Subcutaneous abdominal adipose tissue (tissue), 5 donors: ENCODE results near the gene HSP90AA1.
A peak's percentile ranks its signal among the peaks of the same experiment; 100 is the strongest.
"Not testable (repeated sequence)": the region's sequence is repeated elsewhere in the genome, so short reads cannot be mapped to it uniquely, and the experiment has no call there.

ENCODE experiments used
- H3K27ac ChIP-seq: one replicate; pipeline ENCODE4 v1.7.0; 2013; ENCODE audit warnings: low read depth, mild to moderate bottlenecking, inconsistent platforms, low read length, moderate library complexity
- H3K27me3 ChIP-seq, 5 donors: one replicate each; pipeline ENCODE4 v1.7.0; 2013; ENCODE audit warnings: low read length in 5 of 5, inconsistent platforms in 1 of 5; ENCODE audit not compliant: control insufficient read depth in 5 of 5, insufficient read depth in 4 of 5
- H3K36me3 ChIP-seq, 5 donors: one replicate each; pipeline ENCODE4 v1.7.0; 2013; ENCODE audit warnings: low read length in 5 of 5; ENCODE audit not compliant: control insufficient read depth in 5 of 5, insufficient read depth in 5 of 5
- H3K4me1 ChIP-seq, 5 donors: one replicate each; pipeline ENCODE4 v1.7.0; 2013; ENCODE audit warnings: low read length in 5 of 5, mild to moderate bottlenecking in 3 of 5, moderate library complexity in 1 of 5; ENCODE audit not compliant: control insufficient read depth in 5 of 5, insufficient read depth in 5 of 5
- H3K4me3 ChIP-seq, 5 donors: one replicate each; pipeline ENCODE4 v1.7.0; 2013; ENCODE audit warnings: low read length in 5 of 5, low read depth in 1 of 5
- H3K9ac ChIP-seq, 5 donors: one replicate each; pipeline ENCODE4 v1.7.0; 2013; ENCODE audit warnings: low read length in 5 of 5, mild to moderate bottlenecking in 4 of 5, moderate library complexity in 3 of 5
- H3K9me3 ChIP-seq, 5 donors: one replicate each; pipeline ENCODE4 v1.7.0; 2013; ENCODE audit warnings: low read length in 5 of 5; ENCODE audit not compliant: control insufficient read depth in 5 of 5
- donor health status: healthy.
- donor health status: healthy.
- donor health status: healthy.
- donor health status: healthy.
- donor health status: healthy.

Gene HSP90AA1

DNA sequence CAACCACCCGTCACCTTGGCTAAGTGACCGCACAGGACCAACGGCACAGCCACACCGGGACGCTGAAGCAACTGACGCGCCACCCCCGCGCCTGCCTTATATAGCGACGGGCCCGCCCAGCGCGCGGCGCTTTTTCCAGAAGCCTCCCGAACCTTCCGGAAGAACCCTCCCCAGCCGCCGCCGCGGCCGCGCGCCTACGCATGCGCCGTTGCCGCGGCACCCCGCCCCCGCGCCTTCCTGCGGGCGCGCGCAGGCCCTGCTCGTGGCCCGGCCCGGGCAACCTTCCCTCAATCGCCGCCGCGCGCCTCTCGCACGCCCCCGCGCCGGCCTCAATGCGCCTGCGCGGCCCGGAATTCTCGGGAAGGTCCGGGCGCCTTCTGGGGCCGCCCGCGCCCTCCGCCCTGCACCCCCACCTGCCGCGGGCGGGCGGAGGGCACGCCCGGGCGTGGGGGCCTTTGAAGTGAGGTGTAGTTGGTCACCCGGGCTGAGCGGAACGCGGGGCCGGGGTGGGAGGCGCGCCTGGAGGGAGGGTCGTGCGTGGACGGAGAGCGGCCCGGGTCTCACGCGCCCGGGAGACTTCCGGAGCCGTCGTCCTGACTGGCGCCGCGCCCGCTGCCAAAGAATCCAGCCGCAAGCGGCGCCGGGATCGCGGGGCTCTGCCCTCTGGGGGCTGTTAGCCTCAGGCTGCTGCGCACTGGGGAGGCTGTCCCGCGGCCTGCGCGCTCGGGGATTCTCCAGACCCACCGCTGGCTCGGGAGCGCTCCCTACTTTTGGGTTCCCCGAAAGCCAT, at the start of gene HSP90AA1:
Gene HSP90AA1, minus strand, starts transcription at position 73 of the 790 bp plus-strand sequence. CDS start 666 bp downstream, outside the sequence.
- H3K4me1 ChIP-seq: peaks cover 5 to 50% (median 46%) of the 10 kb centered on the region in 5 donors
- H3K36me3 ChIP-seq: peaks cover 21 to 38% (median 33%) of the 10 kb centered on the region in 5 donors
- H3K27ac ChIP-seq: peak within 1 kb of the TSS; percentile 99
- no peaks in the 10 kb centered on the region for H3K27me3 ChIP-seq
- H3K4me3 ChIP-seq: peak within 1 kb of the TSS; percentile 76 to 88 (median 82)
- peak within 1 kb of the TSS; percentile 82 to 95 (median 94) for H3K9ac ChIP-seq
- H3K9me3 ChIP-seq: no peaks in the 10 kb centered on the region

DNA sequence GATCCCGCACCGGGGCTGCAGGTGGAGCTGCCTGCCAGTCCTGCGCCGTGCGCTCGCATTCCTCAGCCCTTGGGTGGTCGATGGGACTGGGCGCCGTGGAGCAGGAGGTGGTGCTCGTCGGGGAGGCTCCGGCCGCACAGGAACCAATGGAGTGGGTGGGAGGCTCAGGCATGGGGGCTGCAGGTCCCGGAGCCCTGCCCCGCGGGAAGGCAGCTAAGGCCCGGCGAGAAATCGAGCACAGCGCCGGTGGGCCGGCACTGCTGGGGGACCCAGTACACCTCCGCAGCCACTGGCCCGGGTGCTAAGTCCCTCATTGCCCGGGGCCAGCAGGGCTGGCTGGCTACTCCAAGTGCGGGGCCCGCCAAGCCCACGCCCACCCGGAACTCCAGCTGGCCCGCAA, 48.6 kb upstream of the HSP90AA1 start:
- H3K4me1 ChIP-seq: peaks cover 0 to 13% (median 11%) of the 10 kb centered on the region in 5 donors
- H3K27ac ChIP-seq, H3K36me3 ChIP-seq, H3K4me3 ChIP-seq, H3K27me3 ChIP-seq, H3K9ac ChIP-seq, H3K9me3 ChIP-seq: not testable (repeated sequence)

DNA sequence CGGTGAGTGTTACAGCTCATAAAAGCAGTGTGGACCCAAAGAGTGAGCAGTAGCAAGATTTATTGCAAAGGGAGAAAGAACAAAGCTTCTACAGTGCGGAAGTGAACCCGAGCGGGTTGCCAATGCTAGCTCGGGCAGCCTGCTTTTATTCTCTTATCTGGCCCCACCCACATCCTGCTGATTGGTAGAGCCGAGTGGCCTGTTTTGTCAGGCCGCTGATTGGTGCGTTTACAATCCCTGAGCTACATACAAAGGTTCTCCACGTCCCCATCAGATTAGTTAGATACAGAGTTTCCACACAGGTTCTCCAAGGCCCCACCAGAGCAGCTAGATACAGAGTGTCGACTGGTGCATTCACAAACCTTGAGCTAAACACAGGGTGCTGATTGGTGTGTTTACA, 47.9 kb upstream of the HSP90AA1 start:
- H3K36me3 ChIP-seq, H3K27ac ChIP-seq, H3K4me3 ChIP-seq, H3K9ac ChIP-seq, H3K9me3 ChIP-seq, H3K27me3 ChIP-seq: not testable (repeated sequence)
- H3K4me1 ChIP-seq: peaks cover 0 to 11% (median 10%) of the 10 kb centered on the region in 5 donors

DNA sequence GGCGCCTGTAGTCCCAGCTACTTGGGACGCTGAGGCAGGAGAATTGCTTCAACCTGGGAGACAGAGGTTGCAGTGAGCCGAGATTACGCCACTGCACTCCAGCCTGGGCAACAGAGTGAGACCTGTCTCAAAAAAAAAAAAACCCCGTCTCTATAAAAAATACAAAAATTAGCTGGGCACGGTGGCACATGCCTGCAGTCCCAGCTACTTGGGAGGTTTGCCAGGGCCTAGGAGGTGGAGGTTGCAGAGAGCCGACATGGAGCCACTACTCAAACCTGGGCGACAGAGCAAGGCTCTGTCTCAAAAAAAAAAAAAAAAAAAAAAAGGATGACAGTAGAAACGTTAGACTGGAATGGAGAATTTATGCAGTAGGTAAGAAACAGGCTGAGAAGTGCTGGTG, 47.2 kb upstream of the HSP90AA1 start:
- not testable (repeated sequence) for H3K4me3 ChIP-seq, H3K27ac ChIP-seq, H3K4me1 ChIP-seq, H3K9me3 ChIP-seq, H3K27me3 ChIP-seq, H3K9ac ChIP-seq, H3K36me3 ChIP-seq

DNA sequence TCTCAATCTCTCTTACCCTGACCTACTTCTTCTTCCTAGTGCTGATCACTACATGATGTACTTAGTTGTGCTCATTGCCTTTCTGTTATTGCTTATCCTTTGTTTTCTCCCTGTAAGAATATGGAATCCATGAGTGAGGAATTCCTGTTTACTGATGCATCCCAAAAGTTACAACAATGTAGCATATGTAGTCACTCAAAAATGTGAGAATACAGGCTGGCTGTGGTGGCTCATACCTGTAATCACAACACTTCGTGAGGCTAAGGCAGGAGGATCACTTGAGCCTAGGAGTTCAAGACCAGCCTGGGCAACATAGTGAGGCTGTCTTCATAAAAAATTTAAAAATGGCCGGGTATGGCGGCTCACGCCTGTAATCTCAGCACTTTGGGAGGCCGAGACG, 44.9 kb upstream of the HSP90AA1 start:
- Histone ChIP-seq H3K36me3 (peaks cover 0 to 5% (median 4%) of the 10 kb centered on the region in 5 donors), H3K9me3 (no peaks in the 10 kb centered on the region), H3K9ac (no peak overlapping the region), H3K4me1 (no peaks in the 10 kb centered on the region), H3K27me3 (no peaks in the 10 kb centered on the region), H3K27ac (no peak overlapping the region), H3K4me3 (no peak overlapping the region)

DNA sequence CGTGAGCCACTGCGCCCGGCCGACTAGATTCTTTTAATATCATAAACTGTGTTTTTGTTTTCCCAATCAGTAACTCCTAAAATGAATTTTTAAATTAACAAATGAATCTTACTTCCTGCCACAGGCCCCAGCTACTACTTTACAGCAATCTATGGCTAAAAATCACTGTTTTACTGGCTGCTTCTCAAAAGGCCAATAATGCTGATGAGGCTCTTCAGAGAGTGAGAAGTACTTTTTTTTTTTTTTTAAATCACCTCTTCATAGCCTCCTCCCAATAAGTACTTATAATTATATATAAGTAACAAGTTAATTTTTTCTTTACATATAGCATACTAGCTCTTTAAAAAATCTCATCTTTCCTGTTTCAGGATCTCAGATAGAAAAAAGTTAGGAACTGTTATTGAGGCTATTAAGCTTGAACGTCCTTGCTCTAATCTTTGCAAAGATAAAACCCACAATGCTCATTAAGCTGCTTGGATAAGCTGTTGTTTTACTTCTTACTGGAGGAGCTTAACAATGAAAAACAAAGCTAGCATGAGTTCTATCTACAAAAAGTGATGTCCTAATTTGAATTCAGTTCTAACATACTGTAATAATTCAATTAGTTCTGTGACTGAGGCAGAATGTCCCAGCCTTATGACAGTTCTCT, 40.1 kb upstream of the HSP90AA1 start:
- no peak overlapping the region for H3K27ac ChIP-seq
- H3K36me3 ChIP-seq: peaks cover 0 to 4% (median 3%) of the 10 kb centered on the region in 5 donors
- H3K9ac ChIP-seq: no peak overlapping the region
- H3K9me3 ChIP-seq: no peaks in the 10 kb centered on the region
- H3K4me1 ChIP-seq: peaks cover 0 to 1% (median 0%) of the 10 kb centered on the region in 5 donors
- no peaks in the 10 kb centered on the region for H3K27me3 ChIP-seq
- H3K4me3 ChIP-seq: no peak overlapping the region

DNA sequence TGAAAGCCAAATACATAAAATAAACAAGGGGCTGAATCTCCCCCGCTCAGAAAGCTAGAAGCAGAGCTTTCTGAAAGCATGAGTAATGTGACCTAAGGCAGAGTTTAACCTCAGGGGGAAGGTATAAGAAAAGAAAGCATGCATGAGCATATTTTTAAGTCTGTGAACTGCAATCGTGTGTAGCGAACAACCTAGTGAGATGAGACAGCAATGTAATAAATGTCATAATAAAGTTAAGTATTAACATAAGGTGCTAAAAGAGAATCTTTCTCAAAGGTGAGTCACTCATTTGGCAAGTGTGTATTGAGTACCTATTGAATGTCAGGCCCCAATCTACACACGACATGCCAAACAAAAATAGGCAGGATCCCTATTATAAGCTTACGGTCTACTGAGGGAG, 38.7 kb upstream of the HSP90AA1 start:
- H3K27me3 ChIP-seq: no peaks in the 10 kb centered on the region
- no peaks in the 10 kb centered on the region for H3K9me3 ChIP-seq
- no peak overlapping the region for H3K27ac ChIP-seq
- H3K36me3 ChIP-seq: peaks cover 0 to 3% (median 0%) of the 10 kb centered on the region in 5 donors
- peaks cover 0 to 1% (median 0%) of the 10 kb centered on the region in 5 donors for H3K4me1 ChIP-seq
- H3K4me3 ChIP-seq: no peak overlapping the region
- H3K9ac ChIP-seq: no peak overlapping the region

DNA sequence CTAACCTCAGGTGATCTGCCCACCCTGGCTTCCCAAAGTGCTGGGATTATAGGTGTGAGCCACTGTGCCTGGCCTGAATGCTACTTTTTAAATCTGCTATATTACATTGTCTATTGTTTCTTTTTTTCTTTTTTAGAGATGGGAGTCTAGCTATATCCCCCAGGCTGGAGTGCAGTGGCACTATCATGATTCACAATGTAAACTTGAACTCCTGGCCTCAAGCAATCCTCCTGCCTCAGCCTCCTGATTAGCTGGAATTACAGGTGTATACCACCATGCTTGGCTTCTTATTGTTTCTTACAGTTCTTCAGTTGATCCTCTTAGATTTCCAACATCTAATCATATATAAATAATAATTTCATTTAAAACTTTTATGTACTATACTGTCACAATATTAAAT, 37.6 kb upstream of the HSP90AA1 start:
- Histone ChIP-seq H3K9me3 (no peaks in the 10 kb centered on the region), H3K27ac (no peak overlapping the region)

DNA sequence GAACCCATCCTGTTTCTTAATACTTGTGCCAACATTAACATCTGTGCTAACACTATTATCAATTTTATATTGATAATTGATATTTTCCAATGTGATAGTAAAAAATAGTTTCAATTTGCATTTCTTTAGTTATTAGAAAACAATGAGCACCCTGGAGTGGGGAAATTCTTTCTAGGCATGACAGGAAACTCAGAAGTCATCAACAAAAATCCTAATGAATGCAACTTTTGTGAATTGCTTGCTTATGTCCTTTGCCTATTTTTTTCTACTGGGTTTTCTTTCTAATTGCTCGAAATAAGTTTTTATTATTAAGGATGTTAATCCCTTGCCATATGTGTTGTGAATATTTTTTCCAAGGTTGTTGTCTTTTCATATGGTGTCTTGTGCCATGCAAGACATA, 34.7 kb upstream of the HSP90AA1 start:
- no peak overlapping the region for H3K9ac ChIP-seq

More for the DNA sequence above, 37.6 kb upstream of the HSP90AA1 start:
- Histone ChIP-seq H3K36me3 (peaks cover 0 to 3% (median 0%) of the 10 kb centered on the region in 5 donors), H3K4me1 (peaks cover 0 to 1% (median 0%) of the 10 kb centered on the region in 5 donors), H3K4me3 (no peak overlapping the region), H3K9ac (no peak overlapping the region), H3K27me3 (no peaks in the 10 kb centered on the region)

DNA sequence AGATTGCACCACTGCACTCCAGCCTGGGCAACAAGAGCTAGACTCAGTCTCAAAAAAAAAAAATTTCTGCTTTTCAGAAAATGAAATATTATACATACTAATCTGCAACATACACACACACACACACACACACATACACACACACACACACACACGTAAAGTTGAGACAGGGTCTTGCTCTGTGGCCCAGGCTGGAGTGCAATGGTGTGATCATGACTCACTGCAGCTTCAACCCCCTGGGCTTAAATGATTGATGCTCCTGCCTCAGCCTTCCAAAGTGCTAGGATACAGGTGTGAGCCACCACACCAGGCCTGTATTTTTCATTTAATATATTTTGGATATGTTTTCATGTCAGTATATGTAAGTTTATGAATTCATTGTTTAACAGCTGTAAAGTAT, 34.0 kb upstream of the HSP90AA1 start:
- H3K27ac ChIP-seq: no peak overlapping the region
- H3K9ac ChIP-seq: no peak overlapping the region
- peaks cover 0 to 4% (median 0%) of the 10 kb centered on the region in 5 donors for H3K36me3 ChIP-seq
- peaks cover 0 to 1% (median 0%) of the 10 kb centered on the region in 5 donors for H3K4me1 ChIP-seq
- H3K9me3 ChIP-seq: no peaks in the 10 kb centered on the region
- no peak overlapping the region for H3K4me3 ChIP-seq
- no peaks in the 10 kb centered on the region for H3K27me3 ChIP-seq

More for the DNA sequence above, 34.7 kb upstream of the HSP90AA1 start:
- Histone ChIP-seq H3K36me3 (peaks cover 0 to 4% (median 0%) of the 10 kb centered on the region in 5 donors), H3K27me3 (no peaks in the 10 kb centered on the region), H3K4me1 (peaks cover 0 to 1% (median 0%) of the 10 kb centered on the region in 5 donors), H3K27ac (no peak overlapping the region), H3K9me3 (no peaks in the 10 kb centered on the region), H3K4me3 (no peak overlapping the region)
